Measurements from ENCODE around the gene PPP2R2B.

The PPP2R2B gene

GRCh38 chr5:146878476-146879172 lies at the start of gene PPP2R2B:
Gene PPP2R2B, minus strand, starts transcription at chr5:146878757.
- no peak for DNase-seq (ENCODE audit: low read depth)

DNA sequence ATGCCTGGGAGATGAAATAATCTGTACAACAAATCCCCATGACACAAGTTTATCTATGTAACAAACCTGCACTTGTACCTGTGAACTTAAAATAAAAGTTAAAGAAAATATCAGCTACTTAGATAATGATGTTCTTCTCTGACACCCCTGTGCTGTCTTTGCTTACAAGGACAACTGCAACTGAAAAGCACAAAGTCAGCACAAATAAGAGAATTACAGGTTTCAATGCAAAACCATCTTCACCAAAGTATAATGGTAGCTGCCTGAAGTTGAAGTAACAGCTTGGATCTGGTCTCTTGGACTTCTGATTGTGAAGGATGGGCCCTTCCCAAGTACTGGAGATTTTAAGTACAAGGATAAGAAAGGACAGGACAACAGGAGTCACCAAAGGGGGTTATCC lies 45.6 kb upstream of the PPP2R2B start:
- DNase-seq (ENCODE audit: low read depth): no peak

DNA sequence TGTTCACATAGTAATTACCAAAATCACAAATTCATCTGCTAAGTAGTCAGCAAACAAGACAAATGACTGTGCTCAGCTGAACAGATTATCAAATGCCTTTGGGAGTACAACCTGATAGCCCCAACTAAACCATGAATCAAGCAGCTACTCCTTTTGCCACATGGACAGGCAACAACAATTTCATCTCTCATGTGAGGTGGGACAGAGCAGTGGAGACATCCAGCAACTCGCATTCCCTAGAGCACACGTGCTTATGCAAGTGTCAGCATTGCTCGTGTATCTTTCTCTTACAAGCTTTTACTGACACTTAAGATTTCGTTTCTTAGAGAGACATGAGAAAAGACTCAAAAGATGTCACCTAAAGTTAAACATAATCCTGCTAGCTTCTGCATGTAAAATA lies 42.7 kb upstream of the PPP2R2B start:
- no peak for DNase-seq (ENCODE audit: low read depth)

DNA sequence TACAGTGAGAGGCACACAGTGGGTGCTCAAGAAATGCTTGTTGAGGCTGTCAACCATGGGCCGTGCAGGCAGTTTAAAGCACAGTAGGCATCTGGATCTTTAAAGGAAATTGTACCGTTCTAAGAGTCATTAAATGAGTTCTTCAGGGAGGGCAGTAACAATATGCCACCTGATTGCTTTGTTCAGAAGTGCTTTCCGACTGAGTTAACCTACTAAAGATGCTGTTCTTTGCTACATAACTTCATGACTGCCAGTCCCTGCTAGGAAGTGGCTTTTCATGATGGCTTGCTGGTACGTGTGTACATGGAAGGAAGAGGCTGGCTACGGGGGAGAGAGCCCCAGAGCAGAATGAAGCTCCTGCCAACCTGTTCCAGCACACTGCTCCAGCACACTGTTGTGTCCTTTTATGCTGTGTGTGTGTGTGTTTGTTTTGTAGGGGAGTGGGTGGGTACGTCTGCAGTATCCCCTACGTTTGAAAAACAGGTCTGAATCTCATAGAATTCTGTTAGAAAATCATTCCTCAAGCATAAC lies 41.9 kb upstream of the PPP2R2B start:
- no peak for DNase-seq (ENCODE audit: low read depth)

DNA sequence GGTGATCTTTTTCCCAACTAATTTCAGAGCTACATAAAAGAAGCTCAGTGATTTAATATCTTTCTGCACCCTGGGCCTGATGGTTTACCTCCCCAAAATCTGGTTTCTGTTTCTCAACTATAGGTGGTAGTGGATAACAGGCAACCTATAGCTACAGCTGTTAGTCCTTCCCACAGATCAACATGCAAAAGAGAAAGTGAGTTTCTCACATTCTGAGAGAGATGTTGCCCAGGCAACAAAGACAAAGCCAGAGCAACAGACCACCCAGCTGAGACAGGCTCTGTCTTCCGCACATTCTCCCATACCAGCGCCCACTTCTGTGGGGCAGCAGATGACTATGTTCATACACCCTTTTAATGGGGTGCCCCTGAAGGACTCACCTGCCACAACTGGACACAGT lies 40.7 kb upstream of the PPP2R2B start:
- no peak for DNase-seq (ENCODE audit: low read depth)

GRCh38 chr5:146917931-146918330 lies 39.4 kb upstream of the PPP2R2B start:
- no peak for DNase-seq (ENCODE audit: low read depth)

DNA sequence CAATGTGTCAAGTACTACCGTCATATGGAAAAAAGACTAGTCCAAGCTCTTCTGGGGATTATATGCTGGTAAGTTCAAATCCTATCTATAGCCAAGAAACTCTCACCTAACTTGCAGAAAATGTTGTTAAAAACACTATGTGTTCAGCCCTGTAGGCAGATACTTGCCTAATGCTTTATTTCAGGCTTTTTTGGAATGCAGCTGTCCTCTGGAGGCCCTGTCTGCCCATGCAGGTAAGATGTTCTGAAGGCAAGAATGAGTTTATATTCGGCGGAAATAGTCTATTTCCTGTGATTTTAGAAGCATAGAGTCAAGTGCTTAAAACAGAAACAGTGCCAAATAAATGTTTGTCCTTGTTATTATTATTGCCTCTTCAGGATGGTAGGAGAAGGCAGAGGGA lies 34.3 kb upstream of the PPP2R2B start:
- no peak for DNase-seq (ENCODE audit: low read depth)

DNA sequence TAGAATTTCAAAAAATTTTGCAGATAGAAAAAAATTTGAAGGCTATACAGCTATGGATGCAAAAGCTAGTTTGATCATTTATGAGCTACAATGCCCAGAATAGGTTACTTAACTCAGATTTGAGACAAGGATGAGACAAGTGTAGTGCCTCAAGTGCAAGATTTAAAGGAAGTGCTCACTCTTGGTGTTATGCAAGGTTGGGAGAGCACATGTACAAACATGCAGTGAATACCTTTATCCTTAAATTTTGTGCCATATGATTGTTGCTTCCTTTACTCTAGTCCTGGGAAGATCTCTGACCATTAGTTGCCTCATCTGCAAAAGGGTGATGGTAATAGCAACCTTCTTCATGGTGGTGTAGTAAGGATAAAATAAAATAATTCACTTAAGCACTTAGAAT lies 31.7 kb upstream of the PPP2R2B start:
- no peak for DNase-seq (ENCODE audit: low read depth)

- no peak for DNase-seq (ENCODE audit: low read depth)
Observed at GRCh38 chr5:146909255-146910068, 30.9 kb upstream of the PPP2R2B start.

DNA sequence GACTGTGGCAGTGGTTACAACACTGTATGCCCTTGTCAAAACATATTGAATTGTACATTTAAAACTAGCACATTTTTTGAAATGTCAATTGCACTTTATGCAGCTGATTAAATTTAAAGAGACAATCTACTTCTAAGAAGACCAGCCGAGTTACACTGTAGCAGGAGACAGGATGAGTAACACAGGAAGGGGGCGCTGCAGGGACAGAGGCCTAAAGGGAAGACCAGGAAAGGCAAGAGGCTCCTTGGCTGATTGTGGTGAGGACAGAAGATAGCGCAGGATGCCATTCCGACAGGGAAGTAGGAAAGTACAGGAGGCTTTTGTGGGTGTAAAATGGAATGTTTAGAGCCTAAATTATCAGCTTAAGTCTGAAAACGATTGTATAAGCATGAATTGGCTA lies 28.2 kb upstream of the PPP2R2B start:
- no peak for DNase-seq (ENCODE audit: low read depth)

DNA sequence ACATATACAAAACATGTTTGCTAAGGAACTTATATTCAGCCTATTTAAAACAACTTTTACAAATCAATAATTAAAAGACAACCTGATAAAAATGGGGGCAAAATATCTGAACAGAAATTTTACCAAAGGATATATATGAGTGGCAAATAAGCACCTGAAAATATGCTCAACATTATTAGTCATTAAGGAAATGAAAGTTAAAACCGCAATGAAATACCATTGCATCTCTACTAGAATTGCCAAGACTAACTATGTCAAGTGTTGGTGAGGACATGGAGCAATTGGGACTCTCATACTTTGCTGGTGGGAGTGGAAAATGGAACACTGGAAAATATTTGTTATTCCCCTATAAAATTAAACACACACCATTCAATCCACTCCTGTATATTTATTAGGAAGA lies 26.3 kb upstream of the PPP2R2B start:
- no peak for DNase-seq (ENCODE audit: low read depth)

GRCh38 chr5:146903789-146904188 lies 25.2 kb upstream of the PPP2R2B start:
- DNase-seq (ENCODE audit: low read depth): no peak

DNA sequence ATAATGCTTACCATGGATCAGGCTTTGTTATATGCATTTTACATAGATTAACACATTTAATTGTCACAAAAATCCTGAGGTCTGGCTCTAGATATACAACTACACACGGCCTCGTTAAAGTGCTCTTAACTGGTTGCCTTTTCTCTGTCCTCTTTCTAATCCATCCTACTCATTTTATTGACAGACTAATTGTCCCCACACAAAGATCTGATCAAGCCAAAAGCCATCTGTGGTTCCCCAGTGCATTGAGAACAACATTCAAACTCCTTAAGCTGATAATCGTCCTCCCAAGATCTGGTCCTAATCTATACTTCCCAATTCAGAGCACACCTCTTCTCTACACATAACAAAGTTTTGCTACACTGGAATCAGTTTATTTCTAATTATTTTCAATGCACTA lies 23.9 kb upstream of the PPP2R2B start:
- no peak for DNase-seq (ENCODE audit: low read depth)

- DNase-seq (ENCODE audit: low read depth): no peak
Observed at GRCh38 chr5:146897061-146897460, 18.5 kb upstream of the PPP2R2B start.

DNA sequence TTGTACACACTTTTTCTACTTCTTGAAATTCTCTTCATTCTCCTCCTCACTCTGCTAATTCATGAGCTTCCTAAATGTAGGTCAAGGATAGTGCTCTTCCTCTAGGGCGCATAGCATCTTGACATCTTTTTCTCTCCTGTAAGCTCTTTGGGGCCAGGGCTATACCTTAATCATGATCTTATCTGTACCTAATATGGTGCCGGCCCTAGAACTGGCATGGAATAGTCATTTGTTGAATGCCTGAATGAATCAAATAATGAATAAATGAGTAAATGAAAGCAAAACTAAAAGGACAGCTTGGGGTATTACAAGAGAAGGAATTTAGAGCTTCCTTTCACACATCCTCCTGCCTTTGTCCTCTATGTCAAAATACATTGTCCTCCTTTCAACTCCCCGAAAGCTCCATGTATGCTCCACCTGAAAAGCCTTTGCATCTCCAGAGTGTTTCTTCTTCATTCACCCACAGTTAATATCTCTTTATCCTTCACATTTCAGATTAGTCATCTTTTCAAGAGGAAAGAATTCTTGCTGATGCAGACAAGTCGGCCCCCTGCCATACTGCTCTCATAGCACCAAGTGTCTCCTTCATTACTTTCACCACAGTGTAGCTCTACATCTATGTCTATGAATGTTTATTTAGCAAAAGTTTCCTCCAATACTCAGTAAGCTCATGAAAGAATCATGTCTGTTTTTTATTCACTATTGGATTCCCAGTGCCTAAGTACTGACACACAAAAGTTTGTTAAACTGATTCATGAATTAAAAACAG lies 16.4 kb upstream of the PPP2R2B start:
- no peak for DNase-seq (ENCODE audit: low read depth)

- DNase-seq (ENCODE audit: low read depth): no peak
Observed at GRCh38 chr5:146893991-146894390, 15.4 kb upstream of the PPP2R2B start.

- DNase-seq (ENCODE audit: low read depth): no peak
Observed at GRCh38 chr5:146892231-146892630, 13.7 kb upstream of the PPP2R2B start.

- no peak for DNase-seq (ENCODE audit: low read depth)
Observed at GRCh38 chr5:146891511-146891910, 13.0 kb upstream of the PPP2R2B start.

GRCh38 chr5:146890731-146891440 lies 12.3 kb upstream of the PPP2R2B start:
- no peak for DNase-seq (ENCODE audit: low read depth)

DNA sequence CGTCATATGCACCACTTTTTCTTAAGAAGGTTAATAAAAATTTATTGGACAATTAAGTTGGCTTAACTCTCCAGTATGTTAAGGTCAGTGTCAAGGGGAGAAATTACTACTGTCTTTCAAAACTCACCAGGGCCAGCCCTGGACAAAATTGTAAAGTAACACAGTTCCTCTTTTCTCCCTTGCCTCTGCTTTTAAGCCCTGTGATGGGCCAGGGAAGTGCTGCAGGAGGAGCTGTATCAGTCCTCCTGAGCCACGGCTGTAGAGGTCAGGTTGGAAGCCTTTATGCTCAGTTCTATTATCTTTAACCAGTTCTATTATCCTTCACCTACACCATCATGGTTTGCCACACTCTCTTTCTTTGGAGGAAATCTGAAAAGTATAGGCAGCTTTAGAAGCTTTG lies 11.5 kb upstream of the PPP2R2B start:
- DNase-seq (ENCODE audit: low read depth): no peak

DNA sequence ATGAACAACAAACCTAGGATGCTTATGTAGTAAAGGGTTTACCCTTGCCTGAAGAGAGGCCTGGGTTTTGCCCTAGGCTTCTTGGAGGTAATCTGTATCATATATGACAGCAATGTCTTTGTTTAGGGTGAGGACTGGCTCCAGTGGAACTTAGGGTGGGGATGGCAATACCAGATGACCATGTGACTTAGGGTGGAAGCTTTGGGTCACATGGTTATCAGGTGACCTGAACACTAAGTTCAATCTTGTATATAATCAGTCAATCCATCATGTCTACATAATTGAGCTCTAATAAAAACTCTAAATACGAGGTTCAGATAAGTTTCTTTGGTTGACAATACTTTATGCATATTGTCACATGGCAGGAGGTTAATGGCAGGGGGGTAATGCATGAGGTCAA lies 10.6 kb upstream of the PPP2R2B start:
- no peak for DNase-seq (ENCODE audit: low read depth)

DNA sequence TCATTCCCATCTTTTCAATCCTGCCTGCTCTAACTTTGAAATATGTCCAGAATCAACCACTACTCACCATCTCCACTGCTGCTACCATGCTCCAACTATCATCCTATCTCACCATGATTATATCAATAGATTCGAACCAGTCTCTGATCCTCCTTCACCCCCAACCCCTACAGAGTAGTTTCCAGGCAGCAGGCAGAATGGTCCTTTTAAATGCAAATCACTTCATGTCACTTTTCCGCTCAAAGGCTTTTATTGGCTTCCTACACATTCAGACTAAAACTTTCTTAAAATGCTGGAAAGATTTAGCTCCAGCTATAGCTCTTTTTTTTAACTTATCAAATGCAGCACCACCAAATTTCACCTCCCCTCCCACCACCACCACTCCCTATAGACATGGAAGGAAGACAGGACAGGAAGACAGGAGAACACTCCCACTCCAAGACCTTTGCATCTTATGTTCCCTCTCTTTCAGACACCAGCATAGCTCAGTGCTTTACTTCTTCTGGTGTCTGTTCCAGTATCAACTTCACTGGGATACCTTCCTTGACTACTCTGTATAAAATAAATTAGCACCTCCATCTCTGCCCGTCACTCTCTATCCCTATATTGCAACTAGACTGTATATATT lies 9.9 kb upstream of the PPP2R2B start:
- DNase-seq (ENCODE audit: low read depth): no peak

All from activated T-cell treated with anti-CD3 and anti-CD28 coated beads for 1 hour (primary cell).